ENCODE results near the gene TMEM94. TPM values are rescaled to one million over a fixed set of nuclear protein-coding genes. Genes with fewer than 3 reads are reported as not detected.

The TMEM94 gene
- total and polyA plus RNA-seq, 2 of the 8 experiments (the other 6 are each of a cell fraction or from before 2014, with no cell fraction given) = 54.8 to 69.9 TPM

DNA sequence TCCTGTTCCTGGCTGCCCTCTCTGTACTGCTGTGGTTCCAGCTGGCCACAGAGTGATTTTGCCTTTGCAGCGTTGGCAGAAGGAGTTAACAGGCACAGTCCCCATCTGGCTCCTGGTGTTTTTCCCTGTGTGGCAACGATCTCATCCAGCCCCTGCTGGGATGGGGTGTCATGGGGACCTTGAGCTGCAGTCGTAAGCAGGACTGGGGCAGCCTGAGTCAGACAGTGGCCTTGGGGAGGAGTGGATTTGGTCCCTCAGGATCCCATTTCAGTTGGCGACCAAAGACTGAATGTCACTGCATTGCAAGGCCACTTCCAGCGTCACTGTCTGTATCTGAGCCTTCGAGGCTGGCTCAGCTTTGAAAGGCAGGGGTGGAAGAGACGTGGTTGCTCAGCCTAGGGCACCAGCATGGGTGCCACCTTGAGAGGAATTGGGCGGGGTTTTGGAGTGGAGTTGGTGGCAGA lies 11.9 kb downstream of the TMEM94 start (continued):
- TF ChIP-seq, protein P1, sequence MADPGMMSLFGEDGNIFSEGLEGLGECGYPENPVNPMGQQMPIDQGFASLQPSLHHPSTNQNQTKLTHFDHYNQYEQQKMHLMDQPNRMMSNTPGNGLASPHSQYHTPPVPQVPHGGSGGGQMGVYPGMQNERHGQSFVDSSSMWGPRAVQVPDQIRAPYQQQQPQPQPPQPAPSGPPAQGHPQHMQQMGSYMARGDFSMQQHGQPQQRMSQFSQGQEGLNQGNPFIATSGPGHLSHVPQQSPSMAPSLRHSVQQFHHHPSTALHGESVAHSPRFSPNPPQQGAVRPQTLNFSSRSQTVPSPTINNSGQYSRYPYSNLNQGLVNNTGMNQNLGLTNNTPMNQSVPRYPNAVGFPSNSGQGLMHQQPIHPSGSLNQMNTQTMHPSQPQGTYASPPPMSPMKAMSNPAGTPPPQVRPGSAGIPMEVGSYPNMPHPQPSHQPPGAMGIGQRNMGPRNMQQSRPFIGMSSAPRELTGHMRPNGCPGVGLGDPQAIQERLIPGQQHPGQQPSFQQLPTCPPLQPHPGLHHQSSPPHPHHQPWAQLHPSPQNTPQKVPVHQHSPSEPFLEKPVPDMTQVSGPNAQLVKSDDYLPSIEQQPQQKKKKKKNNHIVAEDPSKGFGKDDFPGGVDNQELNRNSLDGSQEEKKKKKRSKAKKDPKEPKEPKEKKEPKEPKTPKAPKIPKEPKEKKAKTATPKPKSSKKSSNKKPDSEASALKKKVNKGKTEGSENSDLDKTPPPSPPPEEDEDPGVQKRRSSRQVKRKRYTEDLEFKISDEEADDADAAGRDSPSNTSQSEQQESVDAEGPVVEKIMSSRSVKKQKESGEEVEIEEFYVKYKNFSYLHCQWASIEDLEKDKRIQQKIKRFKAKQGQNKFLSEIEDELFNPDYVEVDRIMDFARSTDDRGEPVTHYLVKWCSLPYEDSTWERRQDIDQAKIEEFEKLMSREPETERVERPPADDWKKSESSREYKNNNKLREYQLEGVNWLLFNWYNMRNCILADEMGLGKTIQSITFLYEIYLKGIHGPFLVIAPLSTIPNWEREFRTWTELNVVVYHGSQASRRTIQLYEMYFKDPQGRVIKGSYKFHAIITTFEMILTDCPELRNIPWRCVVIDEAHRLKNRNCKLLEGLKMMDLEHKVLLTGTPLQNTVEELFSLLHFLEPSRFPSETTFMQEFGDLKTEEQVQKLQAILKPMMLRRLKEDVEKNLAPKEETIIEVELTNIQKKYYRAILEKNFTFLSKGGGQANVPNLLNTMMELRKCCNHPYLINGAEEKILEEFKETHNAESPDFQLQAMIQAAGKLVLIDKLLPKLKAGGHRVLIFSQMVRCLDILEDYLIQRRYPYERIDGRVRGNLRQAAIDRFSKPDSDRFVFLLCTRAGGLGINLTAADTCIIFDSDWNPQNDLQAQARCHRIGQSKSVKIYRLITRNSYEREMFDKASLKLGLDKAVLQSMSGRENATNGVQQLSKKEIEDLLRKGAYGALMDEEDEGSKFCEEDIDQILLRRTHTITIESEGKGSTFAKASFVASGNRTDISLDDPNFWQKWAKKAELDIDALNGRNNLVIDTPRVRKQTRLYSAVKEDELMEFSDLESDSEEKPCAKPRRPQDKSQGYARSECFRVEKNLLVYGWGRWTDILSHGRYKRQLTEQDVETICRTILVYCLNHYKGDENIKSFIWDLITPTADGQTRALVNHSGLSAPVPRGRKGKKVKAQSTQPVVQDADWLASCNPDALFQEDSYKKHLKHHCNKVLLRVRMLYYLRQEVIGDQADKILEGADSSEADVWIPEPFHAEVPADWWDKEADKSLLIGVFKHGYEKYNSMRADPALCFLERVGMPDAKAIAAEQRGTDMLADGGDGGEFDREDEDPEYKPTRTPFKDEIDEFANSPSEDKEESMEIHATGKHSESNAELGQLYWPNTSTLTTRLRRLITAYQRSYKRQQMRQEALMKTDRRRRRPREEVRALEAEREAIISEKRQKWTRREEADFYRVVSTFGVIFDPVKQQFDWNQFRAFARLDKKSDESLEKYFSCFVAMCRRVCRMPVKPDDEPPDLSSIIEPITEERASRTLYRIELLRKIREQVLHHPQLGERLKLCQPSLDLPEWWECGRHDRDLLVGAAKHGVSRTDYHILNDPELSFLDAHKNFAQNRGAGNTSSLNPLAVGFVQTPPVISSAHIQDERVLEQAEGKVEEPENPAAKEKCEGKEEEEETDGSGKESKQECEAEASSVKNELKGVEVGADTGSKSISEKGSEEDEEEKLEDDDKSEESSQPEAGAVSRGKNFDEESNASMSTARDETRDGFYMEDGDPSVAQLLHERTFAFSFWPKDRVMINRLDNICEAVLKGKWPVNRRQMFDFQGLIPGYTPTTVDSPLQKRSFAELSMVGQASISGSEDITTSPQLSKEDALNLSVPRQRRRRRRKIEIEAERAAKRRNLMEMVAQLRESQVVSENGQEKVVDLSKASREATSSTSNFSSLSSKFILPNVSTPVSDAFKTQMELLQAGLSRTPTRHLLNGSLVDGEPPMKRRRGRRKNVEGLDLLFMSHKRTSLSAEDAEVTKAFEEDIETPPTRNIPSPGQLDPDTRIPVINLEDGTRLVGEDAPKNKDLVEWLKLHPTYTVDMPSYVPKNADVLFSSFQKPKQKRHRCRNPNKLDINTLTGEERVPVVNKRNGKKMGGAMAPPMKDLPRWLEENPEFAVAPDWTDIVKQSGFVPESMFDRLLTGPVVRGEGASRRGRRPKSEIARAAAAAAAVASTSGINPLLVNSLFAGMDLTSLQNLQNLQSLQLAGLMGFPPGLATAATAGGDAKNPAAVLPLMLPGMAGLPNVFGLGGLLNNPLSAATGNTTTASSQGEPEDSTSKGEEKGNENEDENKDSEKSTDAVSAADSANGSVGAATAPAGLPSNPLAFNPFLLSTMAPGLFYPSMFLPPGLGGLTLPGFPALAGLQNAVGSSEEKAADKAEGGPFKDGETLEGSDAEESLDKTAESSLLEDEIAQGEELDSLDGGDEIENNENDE (IDR thresholded peaks at IDR 0.05; ENCODE audit: insufficient replicate concordance, low read length) = no peak
- TF ChIP-seq NANOG (IDR thresholded peaks at IDR 0.05; ENCODE audit: insufficient read depth, low read depth, low read length, poor library complexity, severe bottlenecking) = no peak
- TF ChIP-seq EP300 (IDR thresholded peaks at IDR 0.05; ENCODE audit: borderline replicate concordance in 1 of 2, low read depth in 2 of 2, low read length in 2 of 2) = no peak
- no peak for TF ChIP-seq TEAD4 (IDR thresholded peaks at IDR 0.05; ENCODE audit: low read depth, low read length)
- no peak for TF ChIP-seq TBP (IDR thresholded peaks at IDR 0.05; ENCODE audit: low read depth, low read length)
- TF ChIP-seq SAP30 (IDR thresholded peaks at IDR 0.05; ENCODE audit: insufficient read depth, insufficient replicate concordance, low read length) = no peak
- TF ChIP-seq POU5F1 (IDR thresholded peaks at IDR 0.05; ENCODE audit: low read depth, low read length) = no peak
- TF ChIP-seq RXRA (IDR thresholded peaks at IDR 0.05; ENCODE audit: insufficient read depth, low read depth, low read length) = no peak
- TF ChIP-seq SUZ12 (IDR thresholded peaks at IDR 0.05; ENCODE audit: low read length) = no peak
- TF ChIP-seq RFX5 (IDR thresholded peaks at IDR 0.05; ENCODE audit: borderline replicate concordance, low read depth, low read length) = no peak

Data from H1 (cell line).